ENCODE data around the gene ALKBH1. TPM values are rescaled to one million over a fixed set of nuclear protein-coding genes. Genes with fewer than 3 reads are reported as not detected.

ALKBH1 gene, protein sequence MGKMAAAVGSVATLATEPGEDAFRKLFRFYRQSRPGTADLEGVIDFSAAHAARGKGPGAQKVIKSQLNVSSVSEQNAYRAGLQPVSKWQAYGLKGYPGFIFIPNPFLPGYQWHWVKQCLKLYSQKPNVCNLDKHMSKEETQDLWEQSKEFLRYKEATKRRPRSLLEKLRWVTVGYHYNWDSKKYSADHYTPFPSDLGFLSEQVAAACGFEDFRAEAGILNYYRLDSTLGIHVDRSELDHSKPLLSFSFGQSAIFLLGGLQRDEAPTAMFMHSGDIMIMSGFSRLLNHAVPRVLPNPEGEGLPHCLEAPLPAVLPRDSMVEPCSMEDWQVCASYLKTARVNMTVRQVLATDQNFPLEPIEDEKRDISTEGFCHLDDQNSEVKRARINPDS
- total RNA-seq = 10.2 and 14.1 TPM in 2 replicates

DNA sequence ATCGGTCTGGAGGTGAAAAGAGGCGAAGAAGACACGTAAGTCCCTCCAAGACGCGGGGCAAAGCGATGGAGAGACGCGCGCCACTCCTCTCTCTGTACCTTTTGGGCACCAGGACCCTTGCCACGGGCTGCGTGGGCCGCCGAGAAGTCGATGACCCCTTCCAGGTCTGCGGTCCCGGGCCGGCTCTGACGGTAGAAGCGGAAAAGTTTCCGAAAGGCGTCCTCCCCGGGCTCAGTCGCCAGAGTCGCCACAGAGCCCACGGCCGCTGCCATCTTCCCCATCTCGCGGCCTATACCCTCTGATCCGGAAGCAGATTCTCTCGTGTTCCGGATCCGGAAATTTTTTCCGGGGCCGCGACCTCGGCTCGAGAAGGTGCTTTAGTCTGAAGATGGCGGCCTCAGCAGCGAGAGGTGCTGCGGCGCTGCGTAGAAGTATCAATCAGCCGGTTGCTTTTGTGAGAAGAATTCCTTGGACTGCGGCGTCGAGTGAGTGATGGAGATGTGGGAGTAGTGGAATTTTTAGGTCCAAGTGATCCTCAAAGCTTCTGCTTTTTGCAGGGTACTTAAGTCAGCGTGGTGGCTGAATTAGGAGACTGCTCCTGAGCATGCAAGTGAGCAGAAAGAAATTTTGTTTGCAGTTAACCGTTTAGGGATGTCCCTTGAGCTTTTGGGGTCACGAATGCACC is at the start of gene ALKBH1, which contains the start of gene SLIRP:
TSS of gene ALKBH1 (minus strand) at position 300 of the 685 bp plus-strand sequence. CDS start at position 281, 19 bp downstream.
TSS of gene SLIRP (plus strand) at position 380 of the 685 bp plus-strand sequence. CDS start at position 389, 9 bp downstream.

Other genes with a start within 250 kb of the ALKBH1 start
- gene AHSA1, start 249.9 kb downstream of the ALKBH1 start, total RNA-seq = 162 and 164 TPM in 2 replicates
- gene ISM2, start 209.2 kb downstream of the ALKBH1 start, total RNA-seq = 0.14 TPM in 1 of 2 replicates, not detected in the other
- 20.6 and 22.9 TPM in 2 replicates for gene SPTLC2, start 91.4 kb downstream of the ALKBH1 start, total RNA-seq
- 335 and 641 TPM in 2 replicates for gene SLIRP, start 80 bp upstream of the ALKBH1 start, total RNA-seq
- gene SNW1, start 53.1 kb upstream of the ALKBH1 start, total RNA-seq = 42.6 and 53.6 TPM in 2 replicates
- gene ADCK1, start 92.1 kb upstream of the ALKBH1 start, total RNA-seq = 2.8 and 4.7 TPM in 2 replicates

Measured in airway epithelial cell (primary cell).